ENCODE measurements around the gene FAM3A.

- TF ChIP-seq CTCF (conservative IDR thresholded peaks at IDR 0.05 in 1 of 2, IDR thresholded peaks at IDR 0.05 in 1 of 2; ENCODE audit: low read depth in 1 of 2, low read length in 2 of 2) (no peak), EZH2 (IDR thresholded peaks at IDR 0.05; ENCODE audit: low read length, missing control alignments) (no peak)
These were observed 34.0 kb downstream of the FAM3A start for GRCh38 chrX:154481911-154482601.
